Karpas-422 (cell line): Measurements from ENCODE around the gene SLC38A1. TPM values are rescaled to one million over a fixed set of nuclear protein-coding genes. Genes with fewer than 3 reads are reported as not detected.

ENCODE experiments used
- DNase-seq: peaks from one replicate; pipeline ENCODE4 v3.0.0-alpha.2; 2015
- H2AFZ ChIP-seq: fragments of 200-600 bp; sonication (generic); 2 replicates; pipeline ENCODE4 v1.6.1; 2014; ENCODE audit warnings: antibody characterized with exemption, low read length, mixed read lengths
- H3K27ac ChIP-seq: fragments of 200-600 bp; sonication (generic); 2 replicates; pipeline ENCODE4 v1.5.1; 2014; ENCODE audit warnings: mild to moderate bottlenecking, low read length, moderate library complexity
- H3K27me3 ChIP-seq: fragments of 200-600 bp; sonication (generic); 2 replicates; pipeline ENCODE4 v1.6.1; 2014; ENCODE audit warnings: low read length, mixed read lengths
- H3K36me3 ChIP-seq: fragments of 200-600 bp; sonication (generic); 2 replicates; pipeline ENCODE4 v1.6.1; 2014; ENCODE audit warnings: low read length, mixed read lengths; ENCODE audit not compliant: insufficient read depth
- H3K4me1 ChIP-seq: fragments of 200-600 bp; sonication (generic); 2 replicates; pipeline ENCODE4 v1.6.1; 2014; ENCODE audit warnings: mild to moderate bottlenecking, low read length, mixed read lengths
- H3K4me2 ChIP-seq: fragments of 200-600 bp; sonication (generic); 2 replicates; pipeline ENCODE4 v1.6.1; 2014; ENCODE audit warnings: low read length, low read depth, mild to moderate bottlenecking; ENCODE audit not compliant: poor library complexity, severe bottlenecking
- H3K4me3 ChIP-seq: fragments of 200-600 bp; sonication (generic); 2 replicates; pipeline ENCODE4 v1.5.1; 2014; ENCODE audit warnings: mild to moderate bottlenecking, antibody characterized with exemption, low read length, mixed read lengths
- H3K79me2 ChIP-seq: fragments of 200-600 bp; sonication (generic); 2 replicates; pipeline ENCODE4 v1.6.1; 2014; ENCODE audit warnings: mild to moderate bottlenecking, low read length, mixed read lengths
- H3K9ac ChIP-seq: fragments of 200-600 bp; sonication (generic); 2 replicates; pipeline ENCODE4 v1.6.0; 2014; ENCODE audit warnings: low read length
- H3K9me2 ChIP-seq: fragments of 200-600 bp; sonication (generic), shearing (Covaris generic); replicated peaks from 2 replicates; pipeline ENCODE4 v1.6.0; 2014; ENCODE audit warnings: mild to moderate bottlenecking, low read length, moderate library complexity; ENCODE audit not compliant: insufficient read depth
- H3K9me3 ChIP-seq: fragments of 300-700, 200-600 bp; sonication (generic); 2 replicates; pipeline ENCODE4 v1.6.1; 2014; ENCODE audit warnings: low read length, mixed read lengths
- H4K20me1 ChIP-seq: fragments of 200-600 bp; sonication (generic); 2 replicates; pipeline ENCODE4 v1.6.1; 2014; ENCODE audit warnings: mild to moderate bottlenecking, antibody characterized with exemption, low read length, low read depth; ENCODE audit not compliant: insufficient read depth
- total RNA-seq: library from RNA; depleted of rRNA; stranded (reverse); fragments of >200 nt; shearing (Covaris generic); gene quantifications from 2 replicates; pipeline ENCODE4 v1.2.3, GENCODE V29; 2014; ENCODE audit warnings: low replicate concordance

SLC38A1 gene
- total RNA-seq, 1 experiment from 2014 or later, result 209 TPM

GRCh38 chr12:46221255-46222128, 47.4 kb downstream of the SLC38A1 start:
- H3K4me2 ChIP-seq, result no peak overlapping the region
- H3K4me3 ChIP-seq, result no peak overlapping the region
- H3K9me2 ChIP-seq, result no peaks in the 10 kb centered on the region
- peaks cover 42% of the 10 kb centered on the region for H3K4me1 ChIP-seq
- H3K79me2 ChIP-seq, result peaks cover 90% of the 10 kb centered on the region
- H3K27ac ChIP-seq, result 0 out of 2 replicates have a peak overlapping the region, but pooled peaks have one; percentile 18
- no peaks in the 10 kb centered on the region for H4K20me1 ChIP-seq
- H3K36me3 ChIP-seq, result peaks cover 46% of the 10 kb centered on the region; the same call in 1 of the 2 replicates
- no peak overlapping the region for H2AFZ ChIP-seq
- no peaks in the 10 kb centered on the region for H3K27me3 ChIP-seq
- H3K9ac ChIP-seq, result no peak overlapping the region
- DNase-seq, result no peak
- H3K9me3 ChIP-seq, result no peaks in the 10 kb centered on the region

DNA sequence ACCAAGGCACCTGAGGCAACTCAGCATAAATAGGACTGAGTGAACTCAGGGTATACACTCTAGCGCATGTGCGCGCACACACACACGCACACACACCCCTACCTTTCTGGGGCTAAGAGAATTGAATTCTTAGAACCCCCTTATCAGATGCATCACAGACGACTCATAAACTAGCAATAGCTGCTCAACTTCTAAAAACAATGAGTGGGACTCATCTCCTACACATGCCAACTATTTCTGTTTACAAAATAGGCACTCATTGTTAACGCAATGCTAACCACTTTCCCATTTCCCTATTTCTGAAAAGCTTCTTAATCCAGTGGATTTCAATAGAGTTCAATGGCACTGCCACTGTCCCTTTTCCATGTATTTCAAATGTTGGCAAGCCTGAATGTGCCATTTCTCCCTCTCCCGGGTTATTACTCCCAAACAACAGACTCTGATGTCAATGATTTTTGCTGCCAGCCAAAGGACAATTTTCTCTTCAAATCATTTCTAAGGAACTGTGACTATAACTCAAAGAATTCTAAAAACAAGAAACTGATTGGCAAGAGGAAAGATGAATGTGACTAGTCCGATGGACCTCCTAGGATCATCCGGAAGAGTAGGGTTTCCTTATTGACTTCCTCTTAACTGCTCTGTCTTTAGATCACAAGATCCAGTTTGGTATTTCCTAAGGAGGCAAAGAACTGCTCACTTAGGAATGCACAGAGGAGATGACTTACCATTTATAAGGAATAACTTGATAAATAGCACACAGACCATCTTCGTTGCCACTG, 48.8 kb downstream of the SLC38A1 start:
- peaks cover 54% of the 10 kb centered on the region for H3K4me1 ChIP-seq
- no peak for DNase-seq
- H3K27me3 ChIP-seq, result no peaks in the 10 kb centered on the region
- peaks cover 94% of the 10 kb centered on the region for H3K79me2 ChIP-seq
- H3K9ac ChIP-seq, result no peak overlapping the region
- H3K9me2 ChIP-seq, result no peaks in the 10 kb centered on the region
- H3K9me3 ChIP-seq, result no peaks in the 10 kb centered on the region
- H3K27ac ChIP-seq, result peak overlapping the region; percentile 23
- H3K4me3 ChIP-seq, result no peak overlapping the region
- no peaks in the 10 kb centered on the region for H4K20me1 ChIP-seq
- H3K36me3 ChIP-seq, result peaks cover 35% of the 10 kb centered on the region; the same call in 1 of the 2 replicates
- no peak overlapping the region for H2AFZ ChIP-seq
- H3K4me2 ChIP-seq, result no peak overlapping the region

- Histone ChIP-seq H3K27ac (peak overlapping the region; percentile 23), H2AFZ (no peak overlapping the region), H3K36me3 (peaks cover 27% of the 10 kb centered on the region; the same call in 1 of the 2 replicates), H3K79me2 (peaks cover 94% of the 10 kb centered on the region), H3K4me1 (peaks cover 57% of the 10 kb centered on the region), H3K9me2 (no peaks in the 10 kb centered on the region), H3K27me3 (no peaks in the 10 kb centered on the region), H3K9me3 (no peaks in the 10 kb centered on the region), H3K4me2 (no peak overlapping the region), H4K20me1 (no peaks in the 10 kb centered on the region), H3K4me3 (no peak overlapping the region), H3K9ac (no peak overlapping the region)
- no peak for DNase-seq
Measured at GRCh38 chr12:46219132-46219876, 49.5 kb downstream of the SLC38A1 start.

- Histone ChIP-seq H3K79me2 (peaks cover 96% of the 10 kb centered on the region), H3K4me1 (peaks cover 61% of the 10 kb centered on the region), H2AFZ (no peak overlapping the region), H4K20me1 (no peaks in the 10 kb centered on the region), H3K4me2 (peak overlapping the region; percentile 58), H3K27ac (peak overlapping the region; percentile 71), H3K9ac (no peak overlapping the region), H3K9me2 (no peaks in the 10 kb centered on the region), H3K9me3 (no peaks in the 10 kb centered on the region), H3K36me3 (peaks cover 27% of the 10 kb centered on the region; the same call in 1 of the 2 replicates), H3K4me3 (peak overlapping the region; percentile 27; the same call in 1 of the 2 replicates), H3K27me3 (no peaks in the 10 kb centered on the region)
- no peak for DNase-seq
Measured at GRCh38 chr12:46218322-46219095, 50.3 kb downstream of the SLC38A1 start.

DNA sequence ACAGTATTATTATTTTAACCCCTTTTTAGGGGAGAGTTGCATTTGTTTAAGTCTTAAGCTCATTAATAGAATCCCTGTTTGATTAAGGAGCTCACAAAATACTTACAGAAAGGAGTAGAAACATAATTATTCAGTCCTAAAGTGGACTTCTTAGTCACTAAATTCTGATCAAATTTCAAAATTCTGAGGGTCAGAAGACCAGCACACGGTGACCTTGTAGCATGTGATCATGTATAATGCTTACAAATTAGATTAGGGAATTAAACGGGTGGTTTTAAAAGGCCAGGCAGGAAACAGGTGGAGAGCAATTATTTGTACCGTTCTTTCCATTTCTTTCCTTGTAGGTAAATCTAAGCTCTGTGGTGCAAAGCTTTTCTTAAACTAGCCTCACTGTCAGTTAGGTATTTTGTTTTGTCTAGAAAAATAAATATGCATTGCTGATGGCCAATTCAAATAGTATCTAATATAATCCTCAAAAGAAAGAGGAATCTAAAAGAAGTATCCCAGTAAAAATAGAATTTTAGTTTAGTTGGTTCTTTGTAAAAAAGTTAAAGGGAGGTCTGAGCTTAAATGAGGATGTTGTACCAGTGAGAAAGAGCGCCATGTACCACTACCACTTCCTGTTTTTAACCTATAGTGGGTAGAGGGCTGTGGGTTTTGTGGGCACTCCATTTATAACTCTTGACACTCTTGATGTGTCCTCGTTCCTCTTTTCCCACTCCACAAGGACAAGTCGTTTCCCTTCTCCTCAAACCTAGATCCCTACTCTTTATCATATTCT, 51.1 kb downstream of the SLC38A1 start:
- H3K4me2 ChIP-seq, result peak overlapping the region; percentile 58
- no peaks in the 10 kb centered on the region for H3K9me3 ChIP-seq
- no peak overlapping the region for H3K9ac ChIP-seq
- H3K79me2 ChIP-seq, result peaks cover 96% of the 10 kb centered on the region
- H4K20me1 ChIP-seq, result no peaks in the 10 kb centered on the region
- no peak overlapping the region for H2AFZ ChIP-seq
- no peaks in the 10 kb centered on the region for H3K27me3 ChIP-seq
- peak overlapping the region; percentile 71 for H3K27ac ChIP-seq
- H3K9me2 ChIP-seq, result no peaks in the 10 kb centered on the region
- DNase-seq, result peak; percentile 80
- peaks cover 30% of the 10 kb centered on the region; the same call in 1 of the 2 replicates for H3K36me3 ChIP-seq
- peaks cover 69% of the 10 kb centered on the region for H3K4me1 ChIP-seq
- peak overlapping the region; percentile 27; the same call in 1 of the 2 replicates for H3K4me3 ChIP-seq

GRCh38 chr12:46214668-46215436, 54.0 kb downstream of the SLC38A1 start:
- Histone ChIP-seq H2AFZ (no peak overlapping the region), H4K20me1 (no peaks in the 10 kb centered on the region), H3K9me2 (no peaks in the 10 kb centered on the region), H3K9me3 (no peaks in the 10 kb centered on the region), H3K4me2 (no peak overlapping the region), H3K79me2 (peaks cover 96% of the 10 kb centered on the region), H3K27me3 (no peaks in the 10 kb centered on the region), H3K36me3 (peaks cover 26% of the 10 kb centered on the region; the same call in 1 of the 2 replicates), H3K9ac (no peak overlapping the region), H3K27ac (peak overlapping the region; percentile 40; the same call in 1 of the 2 replicates), H3K4me1 (peaks cover 89% of the 10 kb centered on the region), H3K4me3 (no peak overlapping the region)
- no peak for DNase-seq
